K562 (cell line): ENCODE measurements around the gene ADAMTS14.

ENCODE experiments used
- AFF1 ChIP-seq, 2 experiments: fragments of 450-650 bp; IDR thresholded peaks; 2 replicates each; pipeline ENCODE4 v1.6.1; 2018; ENCODE audit warnings: mild to moderate bottlenecking in 2 of 2, low read depth in 1 of 2; ENCODE audit not compliant: partially characterized antibody in 2 of 2
- CEBPB ChIP-seq: fragments of 450-650 bp; IDR thresholded peaks from 2 replicates; pipeline ENCODE4 v1.6.1; 2016; ENCODE audit warnings: missing genetic modification characterization, missing compliant biosample characterization
- CTCF ChIP-seq, 3 experiments: IDR thresholded peaks in 2 of 3; conservative IDR thresholded peaks in 1 of 3; 2 replicates each; pipeline ENCODE4 v1.5.1; 2011 to 2012; ENCODE audit warnings: low read length in 3 of 3, mild to moderate bottlenecking in 3 of 3, control low read depth in 2 of 3, improper control_type of control experiment in 1 of 3, inconsistent platforms in 1 of 3, low read depth in 1 of 3, mixed read lengths in 1 of 3, moderate library complexity in 1 of 3; ENCODE audit not compliant: insufficient read depth in 2 of 3
- KAT8 ChIP-seq: fragments of 450-650 bp; IDR thresholded peaks from 2 replicates; pipeline ENCODE4 v1.6.1; 2016; ENCODE audit warnings: low read depth, mild to moderate bottlenecking
- NFE2 ChIP-seq: IDR thresholded peaks from 2 replicates; pipeline ENCODE4 v1.6.1; 2014; ENCODE audit warnings: antibody characterized with exemption, low read depth
- NUFIP1 ChIP-seq: fragments of 450-650 bp; IDR thresholded peaks from 2 replicates; pipeline ENCODE4 v1.6.1; 2018; ENCODE audit not compliant: partially characterized antibody
- SP2 ChIP-seq: IDR thresholded peaks from 2 replicates; pipeline ENCODE4 v1.6.1; 2011; ENCODE audit warnings: mild to moderate bottlenecking, low read depth, low read length, moderate library complexity; ENCODE audit not compliant: poor library complexity, severe bottlenecking; ENCODE audit errors: extremely low read depth
- TAF1 ChIP-seq: IDR thresholded peaks from 2 replicates; pipeline ENCODE4 v1.6.1; 2011; ENCODE audit warnings: mild to moderate bottlenecking, low read length, moderate library complexity; ENCODE audit not compliant: insufficient read depth, control insufficient read depth, severe bottlenecking; ENCODE audit errors: extremely low read depth
- TF ChIP-seq, protein P1 (sequence below): fragments of 450-650 bp; formaldehyde crosslinking; IDR thresholded peaks from 2 replicates; pipeline ENCODE4 v1.4.0; 2022; ENCODE audit warnings: mild to moderate bottlenecking, moderate library complexity

- TF ChIP-seq AFF1 (IDR thresholded peaks at IDR 0.05; ENCODE audit: low read depth in 1 of 2, partially characterized antibody in 2 of 2) (no peak), TAF1 (no peak), NUFIP1 (no peak), KAT8 (no peak), NFE2 (no peak), CTCF (IDR thresholded peaks at IDR 0.05 in 2 of 3, conservative IDR thresholded peaks at IDR 0.05 in 1 of 3; ENCODE audit: insufficient read depth in 2 of 3, low read depth in 1 of 3, low read length in 3 of 3) (no peak), SP2 (no peak), CEBPB (tag) (no peak)
- TF ChIP-seq, protein P1, sequence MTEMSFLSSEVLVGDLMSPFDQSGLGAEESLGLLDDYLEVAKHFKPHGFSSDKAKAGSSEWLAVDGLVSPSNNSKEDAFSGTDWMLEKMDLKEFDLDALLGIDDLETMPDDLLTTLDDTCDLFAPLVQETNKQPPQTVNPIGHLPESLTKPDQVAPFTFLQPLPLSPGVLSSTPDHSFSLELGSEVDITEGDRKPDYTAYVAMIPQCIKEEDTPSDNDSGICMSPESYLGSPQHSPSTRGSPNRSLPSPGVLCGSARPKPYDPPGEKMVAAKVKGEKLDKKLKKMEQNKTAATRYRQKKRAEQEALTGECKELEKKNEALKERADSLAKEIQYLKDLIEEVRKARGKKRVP (CRISPR knock-in tag) = no peak
These were observed 109.2 kb downstream of the ADAMTS14 start for GRCh38 chr10:70781461-70782051.
